Ectodermal cell (in vitro differentiated cells): ENCODE results near the gene KPNA1.
A peak's percentile ranks its signal among the peaks of the same experiment; 100 is the strongest.

Source experiments
- H3K27ac ChIP-seq: 2 replicates; pipeline ENCODE4 v1.7.0; 2013; ENCODE audit warnings: mild to moderate bottlenecking, low read depth, low read length; ENCODE audit not compliant: insufficient read depth, poor library complexity, severe bottlenecking
- H3K27me3 ChIP-seq: 2 replicates; pipeline ENCODE4 v1.7.0; 2013; ENCODE audit warnings: mild to moderate bottlenecking, low read length; ENCODE audit not compliant: insufficient read depth, control insufficient read depth, poor library complexity, severe bottlenecking
- H3K36me3 ChIP-seq: one replicate; pipeline ENCODE4 v1.7.0; 2013; ENCODE audit warnings: low read length; ENCODE audit not compliant: control insufficient read depth, insufficient read depth
- H3K4me1 ChIP-seq: one replicate; pipeline ENCODE4 v1.7.0; 2013; ENCODE audit warnings: low read length; ENCODE audit not compliant: control insufficient read depth, insufficient read depth
- H3K4me3 ChIP-seq: 2 replicates; pipeline ENCODE4 v1.7.0; 2013; ENCODE audit warnings: low read depth, low read length, control low read depth; ENCODE audit not compliant: insufficient read depth
- H3K9me3 ChIP-seq: 2 replicates; pipeline ENCODE4 v1.7.0; 2013; ENCODE audit warnings: mild to moderate bottlenecking, low read length, moderate library complexity; ENCODE audit not compliant: control insufficient read depth
- WGBS, 2 experiments: methylation state at CpG; one replicate each; pipeline ENCODE4 v1.1.7; 2013; ENCODE audit warnings: missing lambda C conversion rate in 2 of 2; 5-methylcytosine and 5-hydroxymethylcytosine counted together

KPNA1 gene

GRCh38 chr3:122391681-122392446 lies 122.9 kb downstream of the KPNA1 start:
- Histone ChIP-seq H3K9me3 (no peaks in the 10 kb centered on the region), H3K27me3 (no peaks in the 10 kb centered on the region), H3K4me1 (no peaks in the 10 kb centered on the region), H3K4me3 (no peak overlapping the region), H3K27ac (no peak overlapping the region), H3K36me3 (no peaks in the 10 kb centered on the region)
- 49 to 96% methylated on average over 1 to 2 of the region's 2 CpGs for WGBS, 2 experiments

GRCh38 chr3:122390665-122391064 lies 124.1 kb downstream of the KPNA1 start:
- no peaks in the 10 kb centered on the region for H3K36me3 ChIP-seq
- WGBS, 2 experiments = 86 to 87% methylated on average over 4 of the region's 4 CpGs
- H3K27ac ChIP-seq = no peak overlapping the region
- no peaks in the 10 kb centered on the region for H3K4me1 ChIP-seq
- no peaks in the 10 kb centered on the region for H3K27me3 ChIP-seq
- no peaks in the 10 kb centered on the region for H3K9me3 ChIP-seq
- no peak overlapping the region for H3K4me3 ChIP-seq

GRCh38 chr3:122389892-122390291 lies 124.8 kb downstream of the KPNA1 start:
- 94% methylated on average over 4 of the region's 4 CpGs for WGBS, 2 experiments
- H3K27ac ChIP-seq = no peak overlapping the region
- no peaks in the 10 kb centered on the region for H3K36me3 ChIP-seq
- H3K27me3 ChIP-seq = no peaks in the 10 kb centered on the region
- no peaks in the 10 kb centered on the region for H3K4me1 ChIP-seq
- no peaks in the 10 kb centered on the region for H3K9me3 ChIP-seq
- H3K4me3 ChIP-seq = no peak overlapping the region

- Histone ChIP-seq H3K9me3 (no peaks in the 10 kb centered on the region), H3K36me3 (no peaks in the 10 kb centered on the region), H3K27ac (no peak overlapping the region), H3K27me3 (no peaks in the 10 kb centered on the region), H3K4me1 (no peaks in the 10 kb centered on the region), H3K4me3 (no peak overlapping the region)
These were observed 125.5 kb downstream of the KPNA1 start for GRCh38 chr3:122389197-122389596.

- Histone ChIP-seq H3K36me3 (no peaks in the 10 kb centered on the region), H3K27me3 (no peaks in the 10 kb centered on the region), H3K4me1 (no peaks in the 10 kb centered on the region), H3K27ac (no peak overlapping the region), H3K4me3 (no peak overlapping the region), H3K9me3 (no peaks in the 10 kb centered on the region)
- WGBS, 2 experiments = 83 to 85% methylated on average over 3 of the region's 3 CpGs
These were observed 127.0 kb downstream of the KPNA1 start for GRCh38 chr3:122387709-122388108.

- 3 to 4% methylated on average over 52 of the region's 52 CpGs for WGBS, 2 experiments
- H3K4me1 ChIP-seq = peaks cover 2% of the 10 kb centered on the region
- H3K27me3 ChIP-seq = no peaks in the 10 kb centered on the region
- H3K9me3 ChIP-seq = no peaks in the 10 kb centered on the region
- no peaks in the 10 kb centered on the region for H3K36me3 ChIP-seq
- H3K27ac ChIP-seq = peak within 1 kb of the TSS; percentile 74
- peak within 1 kb of the TSS; percentile 95 for H3K4me3 ChIP-seq
These were observed 130.7 kb downstream of the KPNA1 start, which contains the start of gene FAM162A for GRCh38 chr3:122383771-122384697. Gene FAM162A, plus strand, starts transcription at chr3:122384182. Its CDS starts 84 bp downstream, at chr3:122384266.

GRCh38 chr3:122382888-122383666 lies 131.7 kb downstream of the KPNA1 start, which contains the start of gene MIX23:
Gene MIX23, minus strand, starts transcription at chr3:122383231. Its CDS starts 7 bp downstream, at chr3:122383224.
- H3K4me1 ChIP-seq = peaks cover 2% of the 10 kb centered on the region
- WGBS, 2 experiments = 0 to 1% methylated on average over 31 of the region's 31 CpGs
- no peaks in the 10 kb centered on the region for H3K27me3 ChIP-seq
- H3K27ac ChIP-seq = peak within 1 kb of the TSS; percentile 74
- no peaks in the 10 kb centered on the region for H3K36me3 ChIP-seq
- H3K4me3 ChIP-seq = peak within 1 kb of the TSS; percentile 95
- H3K9me3 ChIP-seq = no peaks in the 10 kb centered on the region

GRCh38 chr3:122377975-122378374 lies 136.8 kb downstream of the KPNA1 start:
- no peaks in the 10 kb centered on the region for H3K9me3 ChIP-seq
- no peaks in the 10 kb centered on the region for H3K27me3 ChIP-seq
- H3K4me1 ChIP-seq = peaks cover 2% of the 10 kb centered on the region
- no peak overlapping the region for H3K4me3 ChIP-seq
- H3K36me3 ChIP-seq = no peaks in the 10 kb centered on the region
- 95% methylated on average over 4 of the region's 4 CpGs for WGBS, 2 experiments
- H3K27ac ChIP-seq = no peak overlapping the region

GRCh38 chr3:122374034-122374433 lies 140.7 kb downstream of the KPNA1 start:
- WGBS, 2 experiments = 100% methylated on average over 1 of the region's 1 CpG; no CpG with 5 or more reads in 1 of the 2 experiments
- Histone ChIP-seq H3K4me1 (no peaks in the 10 kb centered on the region), H3K27ac (no peak overlapping the region), H3K27me3 (no peaks in the 10 kb centered on the region), H3K36me3 (no peaks in the 10 kb centered on the region), H3K4me3 (no peak overlapping the region), H3K9me3 (no peaks in the 10 kb centered on the region)
